Astrocyte (in vitro differentiated cells and primary cell): ENCODE results near the gene CTNNA3. TPM values are rescaled to one million over a fixed set of nuclear protein-coding genes. Genes with fewer than 3 reads are reported as not detected.

ENCODE experiments used
- DNase-seq: peaks from one replicate; pipeline ENCODE4 v3.0.0-alpha.2; 2010; ENCODE audit warnings: low read depth
- FAIRE-seq: peaks from 2 replicates; lab custom pipeline; 2011; peaks lifted over from hg19 to GRCh38; lab: Jason Lieb, UNC
- H2AFZ ChIP-seq: 2 replicates; pipeline ENCODE4 v1.6.0; 2012; ENCODE audit warnings: low read depth, low read length, inconsistent platforms
- H3K27ac ChIP-seq: 2 replicates; pipeline ENCODE4 v1.5.1; 2011; ENCODE audit warnings: low read depth, low read length, inconsistent platforms
- H3K27me3 ChIP-seq: 2 replicates; pipeline ENCODE4 v1.6.0; 2011; ENCODE audit warnings: low read length, inconsistent platforms; ENCODE audit not compliant: insufficient read depth
- H3K36me3 ChIP-seq: 2 replicates; pipeline ENCODE4 v1.5.1; 2011; ENCODE audit warnings: low read length, inconsistent platforms; ENCODE audit not compliant: insufficient read depth
- H3K4me1 ChIP-seq: 2 replicates; pipeline ENCODE4 v1.5.1; 2011; ENCODE audit warnings: low read length, inconsistent platforms; ENCODE audit not compliant: insufficient read depth
- H3K4me2 ChIP-seq: 2 replicates; pipeline ENCODE4 v1.6.0; 2012; ENCODE audit warnings: low read length, inconsistent platforms
- H3K4me3 ChIP-seq: 2 replicates; pipeline ENCODE4 v1.5.1; 2011; ENCODE audit warnings: low read depth, mild to moderate bottlenecking, low read length, inconsistent platforms; ENCODE audit not compliant: insufficient read depth
- H3K79me2 ChIP-seq: 2 replicates; pipeline ENCODE4 v1.6.0; 2012; ENCODE audit warnings: mild to moderate bottlenecking, low read length, inconsistent platforms; ENCODE audit not compliant: insufficient read depth
- H3K9ac ChIP-seq: 2 replicates; pipeline ENCODE4 v1.6.0; 2012; ENCODE audit warnings: mild to moderate bottlenecking, low read length, inconsistent platforms
- H3K9me3 ChIP-seq: 2 replicates; pipeline ENCODE4 v1.5.1; 2012; ENCODE audit warnings: low read depth, mild to moderate bottlenecking, low read length, inconsistent platforms; ENCODE audit not compliant: insufficient read depth
- H4K20me1 ChIP-seq: 2 replicates; pipeline ENCODE4 v1.6.0; 2012; ENCODE audit warnings: low read length, inconsistent platforms; ENCODE audit not compliant: insufficient read depth
- H3K27ac Mint-ChIP-seq: one replicate; pipeline ENCODE4 v1.8.0; 2021; ENCODE audit warnings: mild to moderate bottlenecking, mixed read lengths; ENCODE audit not compliant: unreplicated experiment
- H3K27me3 Mint-ChIP-seq: one replicate; pipeline ENCODE4 v1.8.0; 2021; ENCODE audit warnings: low read depth, mixed read lengths; ENCODE audit not compliant: unreplicated experiment
- H3K36me3 Mint-ChIP-seq: one replicate; pipeline ENCODE4 v1.8.0; 2021; ENCODE audit warnings: low read depth, mixed read lengths; ENCODE audit not compliant: unreplicated experiment
- H3K4me1 Mint-ChIP-seq: one replicate; pipeline ENCODE4 v1.8.0; 2021; ENCODE audit warnings: low read depth, mixed read lengths; ENCODE audit not compliant: unreplicated experiment
- H3K4me3 Mint-ChIP-seq: one replicate; pipeline ENCODE4 v1.8.0; 2021; ENCODE audit warnings: mild to moderate bottlenecking, moderate library complexity, mixed read lengths; ENCODE audit not compliant: unreplicated experiment
- H3K9me3 Mint-ChIP-seq: one replicate; pipeline ENCODE4 v1.8.0; 2021; ENCODE audit warnings: mild to moderate bottlenecking, mixed read lengths; ENCODE audit not compliant: unreplicated experiment
- EZH2 ChIP-seq: IDR thresholded peaks from 2 replicates; pipeline ENCODE4 v1.6.1; 2012; ENCODE audit warnings: mild to moderate bottlenecking, low read length, inconsistent platforms; ENCODE audit not compliant: insufficient read depth
- total RNA-seq: library from RNA; stranded (reverse); gene quantifications from 2 replicates; pipeline ENCODE4 v1.2.1, GENCODE V29; 2021
- TF ChIP-seq, protein P1 (sequence below): IDR thresholded peaks from 2 replicates; pipeline ENCODE4 v1.5.1; 2011; ENCODE audit warnings: low read depth, mild to moderate bottlenecking, inconsistent platforms, low read length, moderate library complexity; ENCODE audit not compliant: insufficient read depth

The CTNNA3 gene
- total RNA-seq, 1 donor from 2014 or later: 0.73 TPM

DNA sequence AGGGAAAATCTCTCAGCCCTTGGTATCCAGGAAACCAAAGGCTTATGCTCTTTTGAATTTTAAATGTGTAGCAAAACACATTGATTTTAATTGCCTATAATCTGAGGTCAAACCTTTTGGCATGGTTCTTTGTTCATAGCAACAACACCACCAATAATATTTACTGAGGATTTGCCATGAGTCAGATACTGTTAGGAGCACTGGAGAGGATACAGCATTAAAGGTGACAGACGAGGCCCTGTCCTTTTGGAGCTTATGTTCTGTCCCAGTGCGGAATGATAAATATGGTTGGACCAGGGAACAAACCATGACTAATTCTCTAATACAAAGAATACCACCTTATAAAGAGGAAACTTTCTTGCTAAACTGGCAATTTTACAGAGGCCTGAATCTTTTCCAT is 176.6 kb downstream of the CTNNA3 start:
- Histone ChIP-seq H3K27me3 (no peaks in the 10 kb centered on the region), H3K9ac (no peak overlapping the region), H3K27ac (no peak overlapping the region), H3K36me3 (no peaks in the 10 kb centered on the region), H4K20me1 (no peaks in the 10 kb centered on the region), H3K4me2 (no peak overlapping the region), H3K4me1 (no peaks in the 10 kb centered on the region), H2AFZ (no peak overlapping the region), H3K4me3 (no peak overlapping the region), H3K79me2 (no peaks in the 10 kb centered on the region), H3K9me3 (no peaks in the 10 kb centered on the region)
- FAIRE-seq (no peak), DNase-seq (no peak)
- no peaks in the 10 kb centered on the region for H3K36me3 Mint-ChIP-seq
- TF ChIP-seq EZH2: no peak
- TF ChIP-seq, protein P1, sequence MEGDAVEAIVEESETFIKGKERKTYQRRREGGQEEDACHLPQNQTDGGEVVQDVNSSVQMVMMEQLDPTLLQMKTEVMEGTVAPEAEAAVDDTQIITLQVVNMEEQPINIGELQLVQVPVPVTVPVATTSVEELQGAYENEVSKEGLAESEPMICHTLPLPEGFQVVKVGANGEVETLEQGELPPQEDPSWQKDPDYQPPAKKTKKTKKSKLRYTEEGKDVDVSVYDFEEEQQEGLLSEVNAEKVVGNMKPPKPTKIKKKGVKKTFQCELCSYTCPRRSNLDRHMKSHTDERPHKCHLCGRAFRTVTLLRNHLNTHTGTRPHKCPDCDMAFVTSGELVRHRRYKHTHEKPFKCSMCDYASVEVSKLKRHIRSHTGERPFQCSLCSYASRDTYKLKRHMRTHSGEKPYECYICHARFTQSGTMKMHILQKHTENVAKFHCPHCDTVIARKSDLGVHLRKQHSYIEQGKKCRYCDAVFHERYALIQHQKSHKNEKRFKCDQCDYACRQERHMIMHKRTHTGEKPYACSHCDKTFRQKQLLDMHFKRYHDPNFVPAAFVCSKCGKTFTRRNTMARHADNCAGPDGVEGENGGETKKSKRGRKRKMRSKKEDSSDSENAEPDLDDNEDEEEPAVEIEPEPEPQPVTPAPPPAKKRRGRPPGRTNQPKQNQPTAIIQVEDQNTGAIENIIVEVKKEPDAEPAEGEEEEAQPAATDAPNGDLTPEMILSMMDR: no peak
- H3K4me1 Mint-ChIP-seq: no peaks in the 10 kb centered on the region
- no peak overlapping the region for H3K4me3 Mint-ChIP-seq
- H3K27ac Mint-ChIP-seq: no peak overlapping the region
- no peaks in the 10 kb centered on the region for H3K27me3 Mint-ChIP-seq
- no peaks in the 10 kb centered on the region for H3K9me3 Mint-ChIP-seq

DNA sequence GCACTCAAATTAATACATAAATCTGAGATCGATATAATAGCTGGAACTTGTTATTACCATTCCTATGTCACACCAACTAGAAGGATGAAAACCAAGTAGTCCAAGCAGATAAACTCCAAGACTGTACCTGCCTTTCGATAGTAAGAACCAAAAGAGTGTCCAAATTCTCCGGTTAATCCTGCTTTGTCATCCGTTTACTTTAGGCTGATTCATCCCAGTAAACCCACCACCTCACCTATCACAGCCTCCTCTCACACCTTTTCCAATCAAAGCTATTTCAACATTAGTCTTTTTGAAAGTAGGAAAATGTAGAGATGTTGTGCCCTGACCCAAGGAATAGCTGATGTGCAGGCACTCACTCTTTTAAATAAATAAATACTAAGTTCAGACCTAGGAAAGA is 177.2 kb downstream of the CTNNA3 start:
- no peak overlapping the region for H3K4me3 ChIP-seq
- TF ChIP-seq, protein P1: no peak
- no peak for TF ChIP-seq EZH2
- no peaks in the 10 kb centered on the region for H3K36me3 Mint-ChIP-seq

DNA sequence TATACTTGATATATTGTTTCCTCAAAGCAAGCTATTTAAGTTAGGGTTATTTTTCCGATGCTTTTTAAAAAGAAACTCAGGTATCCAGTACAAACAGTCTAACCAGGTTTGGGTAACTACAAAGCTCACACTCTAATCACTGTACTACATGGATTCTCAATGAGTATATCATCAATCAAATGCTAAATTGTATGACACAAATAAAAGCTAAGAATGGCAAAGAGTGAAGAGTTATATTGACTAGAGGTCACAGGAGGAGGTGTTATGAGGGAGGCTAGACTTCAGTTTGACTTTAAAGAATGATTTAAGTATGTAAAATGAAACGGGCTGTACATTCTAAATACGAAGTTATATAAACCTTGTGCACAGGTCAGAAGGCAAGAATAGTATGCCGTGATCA is 178.0 kb downstream of the CTNNA3 start:
- Histone ChIP-seq H3K79me2 (no peaks in the 10 kb centered on the region), H3K4me2 (no peak overlapping the region), H3K9ac (no peak overlapping the region), H3K4me3 (no peak overlapping the region), H4K20me1 (no peaks in the 10 kb centered on the region), H3K9me3 (no peaks in the 10 kb centered on the region), H2AFZ (no peak overlapping the region), H3K36me3 (no peaks in the 10 kb centered on the region), H3K4me1 (no peaks in the 10 kb centered on the region), H3K27me3 (no peaks in the 10 kb centered on the region), H3K27ac (no peak overlapping the region)
- TF ChIP-seq EZH2: no peak
- TF ChIP-seq, protein P1: no peak
- Mint-ChIP-seq H3K4me1 (no peaks in the 10 kb centered on the region), H3K4me3 (no peak overlapping the region), H3K27ac (no peak overlapping the region), H3K27me3 (no peaks in the 10 kb centered on the region), H3K36me3 (no peaks in the 10 kb centered on the region), H3K9me3 (no peaks in the 10 kb centered on the region)
- no peak for DNase-seq
- no peak for FAIRE-seq

More for the DNA sequence above, 177.2 kb downstream of the CTNNA3 start:
- Mint-ChIP-seq H3K4me1 (no peaks in the 10 kb centered on the region), H3K4me3 (no peak overlapping the region), H3K27ac (no peak overlapping the region), H3K27me3 (no peaks in the 10 kb centered on the region), H3K9me3 (no peaks in the 10 kb centered on the region)
- DNase-seq (no peak), FAIRE-seq (no peak)
- no peaks in the 10 kb centered on the region for H3K4me1 ChIP-seq
- H3K9me3 ChIP-seq: no peaks in the 10 kb centered on the region
- no peak overlapping the region for H2AFZ ChIP-seq
- no peak overlapping the region for H3K27ac ChIP-seq
- H3K4me2 ChIP-seq: no peak overlapping the region
- H3K36me3 ChIP-seq: no peaks in the 10 kb centered on the region
- no peaks in the 10 kb centered on the region for H4K20me1 ChIP-seq
- no peaks in the 10 kb centered on the region for H3K79me2 ChIP-seq
- H3K9ac ChIP-seq: no peak overlapping the region
- no peaks in the 10 kb centered on the region for H3K27me3 ChIP-seq
